Body of pancreas (tissue), 4 donors: Measurements from ENCODE around the gene C1QTNF9.

Source experiments
- POLR2A ChIP-seq, 3 donors: fragments of 450-650 bp; IDR thresholded peaks; one replicate each; pipeline ENCODE4 v1.6.1; 2016; ENCODE audit warnings: antibody characterized with exemption in 3 of 3, mild to moderate bottlenecking in 2 of 3
- TF ChIP-seq, protein P1 (sequence below), 7 experiments: fragments of 450-650 bp in 4 of 7; fragments of 200-600 bp in 3 of 7; sonication (generic) in 3 of 7; IDR thresholded peaks; one replicate each; pipeline ENCODE4 v1.5.1; 2016 to 2019; ENCODE audit warnings: antibody characterized with exemption in 7 of 7

DNA sequence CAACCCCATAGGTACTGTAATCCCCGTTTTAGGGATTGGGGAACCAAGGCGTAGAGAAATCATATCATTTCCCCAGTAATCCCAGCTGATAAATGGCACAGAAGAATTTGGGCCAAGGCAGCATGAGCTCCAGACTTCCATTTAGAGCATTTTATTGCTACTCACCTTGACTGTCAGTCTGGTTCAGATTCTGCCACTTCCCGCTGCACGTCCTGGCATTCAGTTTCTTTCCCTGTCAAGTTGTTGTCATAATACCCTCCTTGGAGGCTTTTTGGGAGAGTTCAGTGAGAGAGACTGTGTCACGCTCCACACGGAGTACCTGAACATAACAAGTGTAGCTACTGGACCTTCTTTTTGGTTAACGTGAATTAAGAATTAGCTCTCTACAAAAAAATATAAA is 7.5 kb upstream of the C1QTNF9 start:
- TF ChIP-seq, protein P1, sequence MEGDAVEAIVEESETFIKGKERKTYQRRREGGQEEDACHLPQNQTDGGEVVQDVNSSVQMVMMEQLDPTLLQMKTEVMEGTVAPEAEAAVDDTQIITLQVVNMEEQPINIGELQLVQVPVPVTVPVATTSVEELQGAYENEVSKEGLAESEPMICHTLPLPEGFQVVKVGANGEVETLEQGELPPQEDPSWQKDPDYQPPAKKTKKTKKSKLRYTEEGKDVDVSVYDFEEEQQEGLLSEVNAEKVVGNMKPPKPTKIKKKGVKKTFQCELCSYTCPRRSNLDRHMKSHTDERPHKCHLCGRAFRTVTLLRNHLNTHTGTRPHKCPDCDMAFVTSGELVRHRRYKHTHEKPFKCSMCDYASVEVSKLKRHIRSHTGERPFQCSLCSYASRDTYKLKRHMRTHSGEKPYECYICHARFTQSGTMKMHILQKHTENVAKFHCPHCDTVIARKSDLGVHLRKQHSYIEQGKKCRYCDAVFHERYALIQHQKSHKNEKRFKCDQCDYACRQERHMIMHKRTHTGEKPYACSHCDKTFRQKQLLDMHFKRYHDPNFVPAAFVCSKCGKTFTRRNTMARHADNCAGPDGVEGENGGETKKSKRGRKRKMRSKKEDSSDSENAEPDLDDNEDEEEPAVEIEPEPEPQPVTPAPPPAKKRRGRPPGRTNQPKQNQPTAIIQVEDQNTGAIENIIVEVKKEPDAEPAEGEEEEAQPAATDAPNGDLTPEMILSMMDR (IDR thresholded peaks at IDR 0.05) = no peak
- TF ChIP-seq POLR2A (IDR thresholded peaks at IDR 0.05) = no peak
